ENCODE data around the gene MRPL43. TPM values are rescaled to one million over a fixed set of nuclear protein-coding genes. Genes with fewer than 3 reads are reported as not detected.

Gene MRPL43
- total and polyA plus RNA-seq, 4 donors, result 30.5 to 76.0 (median 57.8) TPM

DNA sequence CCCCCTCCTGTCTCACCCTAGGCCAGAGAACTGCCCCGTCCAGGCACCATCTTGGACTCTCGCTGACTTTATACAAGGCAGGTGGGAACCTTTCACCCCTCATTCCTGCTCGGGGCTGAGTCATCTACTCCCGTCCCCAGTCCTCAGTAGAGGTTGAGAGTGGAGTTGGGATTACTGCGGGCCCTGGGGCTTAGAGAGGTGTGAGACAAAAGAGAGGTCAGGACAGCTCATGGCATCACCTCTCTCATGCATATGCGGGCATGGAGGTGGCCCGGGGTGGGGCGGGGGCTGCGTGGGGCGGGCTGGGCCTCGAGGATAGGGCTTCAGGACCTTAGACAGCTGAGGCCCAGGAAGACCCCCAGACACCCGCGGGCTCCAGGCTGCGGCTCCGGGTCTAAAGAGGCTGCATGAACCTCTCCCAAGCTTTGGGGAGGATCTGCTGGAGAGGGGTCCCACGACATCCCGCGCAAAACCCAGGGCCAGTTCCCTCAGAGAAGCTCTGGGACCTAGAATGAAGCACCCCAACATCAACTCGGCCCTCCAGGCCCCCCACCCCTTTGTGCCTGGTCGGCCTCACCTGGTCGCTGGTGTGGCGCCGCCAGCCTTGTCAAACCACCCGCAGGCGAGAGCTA is 43.3 kb upstream of the MRPL43 start:
- peaks cover 0 to 3% (median 0%) of the 10 kb centered on the region in 4 donors for H3K36me3 ChIP-seq (ENCODE audit: control insufficient read depth in 4 of 4, insufficient read depth in 3 of 4, low read depth in 1 of 4, low read length in 3 of 4)
- H3K4me3 ChIP-seq (ENCODE audit: low read depth in 1 of 3, low read length in 3 of 3), result peak overlapping the region in 2 of 3 donors; percentile 67 to 83
- H3K9me3 ChIP-seq (ENCODE audit: control insufficient read depth in 4 of 4, low read length in 3 of 4), result no peaks in the 10 kb centered on the region
- no peak overlapping the region for H3K27ac ChIP-seq (ENCODE audit: low read depth in 1 of 2, low read length in 2 of 2)
- no peak for DNase-seq (ENCODE audit: low spot score)
- WGBS, result 17% methylated on average over 25 of the region's 25 CpGs
- TF ChIP-seq HNF4A (conservative IDR thresholded peaks at IDR 0.05), result no peak
- TF ChIP-seq EGR1 (IDR thresholded peaks at IDR 0.05; ENCODE audit: low read depth in 2 of 2), result no peak
- H3K27me3 ChIP-seq (ENCODE audit: control insufficient read depth in 4 of 4, insufficient read depth in 4 of 4, low read length in 3 of 4), result no peaks in the 10 kb centered on the region
- H3K9ac ChIP-seq (ENCODE audit: low read depth in 1 of 2, low read length in 2 of 2), result no peak overlapping the region
- H3K4me1 ChIP-seq (ENCODE audit: control insufficient read depth in 4 of 4, insufficient read depth in 4 of 4, low read length in 3 of 4), result peaks cover 4 to 24% (median 18%) of the 10 kb centered on the region in 4 donors

DNA sequence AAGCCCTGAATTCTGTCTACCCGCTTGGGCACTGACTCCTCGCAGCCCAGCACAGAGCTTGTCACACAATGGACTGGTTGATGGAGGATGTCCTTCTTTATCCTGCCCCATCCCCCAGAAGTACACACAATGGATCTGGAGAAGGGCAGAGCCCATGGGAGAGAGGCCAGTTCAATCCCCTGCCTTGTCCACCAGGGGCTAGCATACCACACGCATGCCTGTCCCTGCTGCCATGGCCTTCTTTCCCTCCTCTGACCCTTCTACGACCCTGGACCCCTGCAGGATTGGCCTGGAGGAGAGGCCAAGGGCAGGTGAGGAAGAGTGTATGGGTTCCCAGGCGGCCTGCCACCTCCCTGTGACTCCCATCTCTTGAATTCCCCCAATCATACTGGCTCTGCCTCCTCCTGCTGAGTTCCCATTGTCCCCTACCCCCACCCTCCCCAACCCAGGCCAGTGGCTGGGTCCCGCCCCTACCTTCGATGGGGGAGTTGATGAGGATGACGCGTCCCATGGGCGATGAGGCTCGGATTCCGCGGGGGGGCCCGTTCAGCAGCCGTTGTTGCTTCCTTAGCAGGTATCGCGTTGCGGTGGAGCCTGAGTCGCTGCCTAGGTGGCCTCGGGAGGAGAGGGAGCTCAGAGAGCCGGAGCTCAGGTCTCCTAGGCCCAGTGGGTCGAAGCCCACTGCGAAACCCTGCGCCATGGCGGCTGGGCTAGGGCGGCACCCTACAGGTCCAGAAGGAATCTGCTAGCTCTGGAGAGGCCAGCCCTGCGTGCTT is 42.4 kb upstream of the MRPL43 start:
- Histone ChIP-seq H3K9ac (ENCODE audit: low read depth in 1 of 2, low read length in 2 of 2) (no peak overlapping the region), H3K4me3 (ENCODE audit: low read depth in 1 of 3, low read length in 3 of 3) (no peak overlapping the region)
- DNase-seq (ENCODE audit: low spot score), result no peak

DNA sequence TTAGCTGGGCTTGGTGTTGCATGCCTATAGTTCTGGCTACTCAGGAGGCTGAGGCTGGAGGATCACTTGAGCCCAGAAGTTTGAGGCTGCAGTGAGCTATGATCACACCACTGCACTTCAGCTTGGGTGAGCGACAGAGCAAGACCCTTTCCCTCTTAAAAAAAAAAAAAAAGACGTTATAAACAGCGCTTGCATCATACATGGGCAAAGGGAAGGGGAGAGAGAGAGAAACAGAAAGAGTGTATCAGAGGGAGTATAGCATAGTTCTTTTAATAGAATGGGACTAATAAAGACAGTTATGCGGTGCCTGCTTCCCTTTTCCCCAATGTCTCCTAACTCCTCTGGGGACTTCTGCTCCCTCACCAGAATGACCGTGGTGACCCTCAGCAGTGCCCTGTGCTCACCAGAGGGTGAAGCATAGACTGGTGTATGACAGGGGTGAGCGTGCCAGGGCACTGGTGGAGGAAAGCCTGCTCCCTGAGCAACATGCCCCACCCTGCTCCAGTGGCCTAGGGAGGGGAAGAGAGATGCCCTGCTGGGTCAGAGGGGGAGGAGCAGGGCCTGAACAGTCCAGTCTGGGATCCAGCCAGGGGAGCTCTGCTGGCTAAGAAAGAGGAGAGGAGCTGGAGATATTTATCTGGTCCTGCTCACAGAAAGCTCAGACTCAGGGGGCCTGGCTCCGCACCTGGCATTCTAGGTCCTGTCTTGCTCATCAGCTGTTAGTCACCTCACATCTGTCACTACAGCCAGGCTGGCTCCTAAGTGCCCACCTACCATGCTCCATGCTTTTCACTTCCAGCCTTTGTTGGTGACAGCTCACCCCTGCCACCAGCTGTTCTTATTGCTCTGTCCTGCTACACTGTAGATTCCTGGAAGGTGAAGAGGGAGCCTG is 41.4 kb upstream of the MRPL43 start:
- no peak overlapping the region for H3K4me3 ChIP-seq (ENCODE audit: low read depth in 1 of 3, low read length in 3 of 3)
- H3K27ac ChIP-seq (ENCODE audit: low read depth in 1 of 2, low read length in 2 of 2), result no peak overlapping the region
- H3K9me3 ChIP-seq (ENCODE audit: control insufficient read depth in 4 of 4, low read length in 3 of 4), result no peaks in the 10 kb centered on the region
- no peak for TF ChIP-seq YY1 (IDR thresholded peaks at IDR 0.05)
- no peak for TF ChIP-seq FOXA2 (IDR thresholded peaks at IDR 0.05)
- TF ChIP-seq, protein P1, sequence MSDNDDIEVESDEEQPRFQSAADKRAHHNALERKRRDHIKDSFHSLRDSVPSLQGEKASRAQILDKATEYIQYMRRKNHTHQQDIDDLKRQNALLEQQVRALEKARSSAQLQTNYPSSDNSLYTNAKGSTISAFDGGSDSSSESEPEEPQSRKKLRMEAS (IDR thresholded peaks at IDR 0.05), result no peak
- TF ChIP-seq, protein P2, sequence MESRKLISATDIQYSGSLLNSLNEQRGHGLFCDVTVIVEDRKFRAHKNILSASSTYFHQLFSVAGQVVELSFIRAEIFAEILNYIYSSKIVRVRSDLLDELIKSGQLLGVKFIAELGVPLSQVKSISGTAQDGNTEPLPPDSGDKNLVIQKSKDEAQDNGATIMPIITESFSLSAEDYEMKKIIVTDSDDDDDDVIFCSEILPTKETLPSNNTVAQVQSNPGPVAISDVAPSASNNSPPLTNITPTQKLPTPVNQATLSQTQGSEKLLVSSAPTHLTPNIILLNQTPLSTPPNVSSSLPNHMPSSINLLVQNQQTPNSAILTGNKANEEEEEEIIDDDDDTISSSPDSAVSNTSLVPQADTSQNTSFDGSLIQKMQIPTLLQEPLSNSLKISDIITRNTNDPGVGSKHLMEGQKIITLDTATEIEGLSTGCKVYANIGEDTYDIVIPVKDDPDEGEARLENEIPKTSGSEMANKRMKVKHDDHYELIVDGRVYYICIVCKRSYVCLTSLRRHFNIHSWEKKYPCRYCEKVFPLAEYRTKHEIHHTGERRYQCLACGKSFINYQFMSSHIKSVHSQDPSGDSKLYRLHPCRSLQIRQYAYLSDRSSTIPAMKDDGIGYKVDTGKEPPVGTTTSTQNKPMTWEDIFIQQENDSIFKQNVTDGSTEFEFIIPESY (IDR thresholded peaks at IDR 0.05), result no peak
- no peak for TF ChIP-seq JUND (IDR thresholded peaks at IDR 0.05)
- TF ChIP-seq, protein P3, sequence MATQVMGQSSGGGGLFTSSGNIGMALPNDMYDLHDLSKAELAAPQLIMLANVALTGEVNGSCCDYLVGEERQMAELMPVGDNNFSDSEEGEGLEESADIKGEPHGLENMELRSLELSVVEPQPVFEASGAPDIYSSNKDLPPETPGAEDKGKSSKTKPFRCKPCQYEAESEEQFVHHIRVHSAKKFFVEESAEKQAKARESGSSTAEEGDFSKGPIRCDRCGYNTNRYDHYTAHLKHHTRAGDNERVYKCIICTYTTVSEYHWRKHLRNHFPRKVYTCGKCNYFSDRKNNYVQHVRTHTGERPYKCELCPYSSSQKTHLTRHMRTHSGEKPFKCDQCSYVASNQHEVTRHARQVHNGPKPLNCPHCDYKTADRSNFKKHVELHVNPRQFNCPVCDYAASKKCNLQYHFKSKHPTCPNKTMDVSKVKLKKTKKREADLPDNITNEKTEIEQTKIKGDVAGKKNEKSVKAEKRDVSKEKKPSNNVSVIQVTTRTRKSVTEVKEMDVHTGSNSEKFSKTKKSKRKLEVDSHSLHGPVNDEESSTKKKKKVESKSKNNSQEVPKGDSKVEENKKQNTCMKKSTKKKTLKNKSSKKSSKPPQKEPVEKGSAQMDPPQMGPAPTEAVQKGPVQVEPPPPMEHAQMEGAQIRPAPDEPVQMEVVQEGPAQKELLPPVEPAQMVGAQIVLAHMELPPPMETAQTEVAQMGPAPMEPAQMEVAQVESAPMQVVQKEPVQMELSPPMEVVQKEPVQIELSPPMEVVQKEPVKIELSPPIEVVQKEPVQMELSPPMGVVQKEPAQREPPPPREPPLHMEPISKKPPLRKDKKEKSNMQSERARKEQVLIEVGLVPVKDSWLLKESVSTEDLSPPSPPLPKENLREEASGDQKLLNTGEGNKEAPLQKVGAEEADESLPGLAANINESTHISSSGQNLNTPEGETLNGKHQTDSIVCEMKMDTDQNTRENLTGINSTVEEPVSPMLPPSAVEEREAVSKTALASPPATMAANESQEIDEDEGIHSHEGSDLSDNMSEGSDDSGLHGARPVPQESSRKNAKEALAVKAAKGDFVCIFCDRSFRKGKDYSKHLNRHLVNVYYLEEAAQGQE (IDR thresholded peaks at IDR 0.05), result no peak
- no peak for TF ChIP-seq HNF4A (conservative IDR thresholded peaks at IDR 0.05)
- no peak overlapping the region for H3K9ac ChIP-seq (ENCODE audit: low read depth in 1 of 2, low read length in 2 of 2)
- 69% methylated on average over 7 of the region's 7 CpGs for WGBS
- H3K27me3 ChIP-seq (ENCODE audit: control insufficient read depth in 4 of 4, insufficient read depth in 4 of 4, low read length in 3 of 4), result no peaks in the 10 kb centered on the region
- no peaks in the 10 kb centered on the region for H3K36me3 ChIP-seq (ENCODE audit: control insufficient read depth in 4 of 4, insufficient read depth in 3 of 4, low read depth in 1 of 4, low read length in 3 of 4)
- DNase-seq (ENCODE audit: low spot score), result no peak
- H3K4me1 ChIP-seq (ENCODE audit: control insufficient read depth in 4 of 4, insufficient read depth in 4 of 4, low read length in 3 of 4), result peaks cover 4 to 24% (median 18%) of the 10 kb centered on the region in 4 donors

More for the DNA sequence above, 42.4 kb upstream of the MRPL43 start:
- Histone ChIP-seq H3K4me1 (ENCODE audit: control insufficient read depth in 4 of 4, insufficient read depth in 4 of 4, low read length in 3 of 4) (peaks cover 4 to 24% (median 18%) of the 10 kb centered on the region in 4 donors), H3K27me3 (ENCODE audit: control insufficient read depth in 4 of 4, insufficient read depth in 4 of 4, low read length in 3 of 4) (no peaks in the 10 kb centered on the region), H3K27ac (ENCODE audit: low read depth in 1 of 2, low read length in 2 of 2) (no peak overlapping the region), H3K9me3 (ENCODE audit: control insufficient read depth in 4 of 4, low read length in 3 of 4) (no peaks in the 10 kb centered on the region), H3K36me3 (ENCODE audit: control insufficient read depth in 4 of 4, insufficient read depth in 3 of 4, low read depth in 1 of 4, low read length in 3 of 4) (no peaks in the 10 kb centered on the region)
- WGBS, result 70% methylated on average over 27 of the region's 27 CpGs
- TF ChIP-seq FOXA1 (IDR thresholded peaks at IDR 0.05) (no peak), GABPA (IDR thresholded peaks at IDR 0.05 in 1 of 2, conservative IDR thresholded peaks at IDR 0.05 in 1 of 2) (no peak)
